OCI-LY3 (cell line): ENCODE results near the gene FAAP20.

Experiments
- CTCF ChIP-seq: fragments of 200-600, 300-600 bp; sonication (generic); IDR thresholded peaks from 2 replicates; pipeline ENCODE4 v1.5.1; 2014; ENCODE audit warnings: antibody characterized with exemption, low read length, low read depth
- EZH2phosphoT487 ChIP-seq: fragments of 200-600 bp; shearing (Covaris generic); IDR thresholded peaks from 2 replicates; pipeline ENCODE4 v1.6.1; 2018; ENCODE audit warnings: antibody characterized with exemption, mixed run types, low read depth

DNA sequence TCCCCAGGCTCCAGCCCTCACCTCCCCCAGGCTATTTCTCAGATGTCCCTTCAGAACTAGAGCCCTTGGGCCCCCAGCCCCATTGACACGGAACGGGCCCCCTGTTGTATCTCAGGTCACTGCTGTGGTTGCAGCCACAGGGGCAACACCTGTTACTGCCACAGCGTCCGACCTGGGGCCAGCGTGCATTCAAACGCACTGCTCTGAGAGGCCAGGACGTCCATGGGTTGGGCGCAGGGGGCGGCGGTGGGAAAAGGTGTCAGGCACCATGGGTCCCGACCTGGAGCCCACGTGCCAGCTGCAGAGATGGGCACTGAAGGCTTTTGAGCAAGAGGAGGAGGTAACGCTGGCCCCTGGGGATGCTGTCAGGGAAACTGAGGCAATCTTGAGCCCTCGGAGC lies 13.3 kb downstream of the FAAP20 start:
- TF ChIP-seq CTCF, result no peak
- no peak for TF ChIP-seq EZH2phosphoT487
